Spleen (tissue), 11 donors: ENCODE measurements around the gene NMUR1. TPM values are rescaled to one million over a fixed set of nuclear protein-coding genes. Genes with fewer than 3 reads are reported as not detected.

ENCODE experiments used
- DNase-seq: peaks from one replicate; pipeline ENCODE4 v3.0.0-alpha.2; 2020
- H3K27ac ChIP-seq, 8 donors: fragments of 200-600 bp; sonication (generic) in 7 of 8; 1 replicate in 4 of 8; 2 replicates in 4 of 8; pipeline versions ENCODE4 v1.5.0 to v1.8.0; 2016 to 2021; ENCODE audit warnings: inconsistent platforms in 4 of 8, mild to moderate bottlenecking in 4 of 8, moderate library complexity in 1 of 8
- H3K27me3 ChIP-seq, 7 donors: fragments of 200-600 bp; sonication (generic) in 6 of 7; replicated peaks in 1 of 7; 1 replicate in 4 of 7; 2 replicates in 3 of 7; pipeline versions ENCODE4 v1.5.0 to v1.8.0; 2016 to 2021; ENCODE audit warnings: inconsistent platforms in 3 of 7, mild to moderate bottlenecking in 1 of 7
- H3K36me3 ChIP-seq, 6 donors: fragments of 200-600 bp; sonication (generic) in 5 of 6; 1 replicate in 4 of 6; 2 replicates in 2 of 6; pipeline versions ENCODE4 v1.5.0 to v1.8.0; 2016 to 2021; ENCODE audit warnings: inconsistent platforms in 2 of 6
- H3K4me1 ChIP-seq, 6 donors: fragments of 200-600 bp; sonication (generic) in 5 of 6; 1 replicate in 3 of 6; 2 replicates in 3 of 6; pipeline versions ENCODE4 v1.5.0 to v1.8.0; 2016 to 2021; ENCODE audit warnings: inconsistent platforms in 3 of 6
- H3K4me3 ChIP-seq, 8 donors: fragments of 200-600 bp; sonication (generic) in 7 of 8; 1 replicate in 4 of 8; 2 replicates in 4 of 8; pipeline versions ENCODE4 v1.5.0 to v1.8.0; 2016 to 2021; ENCODE audit warnings: inconsistent platforms in 4 of 8, mild to moderate bottlenecking in 4 of 8, moderate library complexity in 2 of 8
- H3K9me3 ChIP-seq, 8 donors: fragments of 200-600 bp; sonication (generic) in 7 of 8; 1 replicate in 4 of 8; 2 replicates in 4 of 8; pipeline versions ENCODE4 v1.5.0 to v1.8.0; 2016 to 2021; ENCODE audit warnings: inconsistent platforms in 4 of 8
- POLR2A ChIP-seq, 3 donors: fragments of 450-650 bp; IDR thresholded peaks; one replicate each; pipeline ENCODE4 v1.5.1; 2017; ENCODE audit warnings: antibody characterized with exemption in 3 of 3, mild to moderate bottlenecking in 1 of 3
- POLR2AphosphoS5 ChIP-seq, 3 donors: sonication (generic); formaldehyde crosslinking; IDR thresholded peaks; one replicate each; pipeline ENCODE4 v1.5.1; 2017; ENCODE audit warnings: antibody characterized with exemption in 3 of 3
- WGBS, 5 donors: extraction: QIAGEN DNeasy Blood & Tissue Kit in 3 of 5; methylation state at CpG; one replicate each; pipeline versions ENCODE4 v1.1.5 to v1.1.7; 2013 to 2018; 5-methylcytosine and 5-hydroxymethylcytosine counted together
- intact Hi-C: fragments of 100-400 bp; cut with DNase I; formaldehyde crosslinking; loops from one replicate; pipeline ENCODE4 v1.15.0; 2023; ENCODE audit warnings: low total_unique reads
- polyA plus RNA-seq, 3 donors: library from polyadenylated mRNA; stranded (reverse); fragments of 200-250 nt; gene quantifications; one replicate each; pipeline ENCODE4 v1.2.1, GENCODE V29; 2013
- total RNA-seq, 7 donors: library from RNA; depleted of rRNA in 3 of 7; stranded (reverse); fragments of >200 nt in 3 of 7; fragmentation: NEBNext Ultra II Directional in 4 of 7; extraction: Animal tissue kit (Norgen Biotek cat#: 25700) in 4 of 7; gene quantifications; one replicate each; pipeline versions ENCODE4 v1.1.0 to v1.2.1, GENCODE V29; 2016 to 2021
- TF ChIP-seq, protein P1 (sequence below), 11 experiments: fragments of 200-600 bp in 7 of 11; fragments of 450-650 bp in 4 of 11; sonication (generic) in 4 of 11; IDR thresholded peaks in 8 of 11; conservative IDR thresholded peaks in 3 of 11; 1 replicate in 7 of 11; 2 replicates in 4 of 11; pipeline versions ENCODE4 v1.4.0 to v1.8.0; 2016 to 2021; ENCODE audit warnings: antibody characterized with exemption in 11 of 11, inconsistent platforms in 4 of 11, mild to moderate bottlenecking in 1 of 11
- donor health status: healthy with polysubstance abuse.
- donor health status: DM: no; HTN: no; CAD: no; lungs with moderate emphysema.
- donor health status: DM: no; HTN: no; CAD: no.
- donor health status: Bipolar disorder and iron deficiency.
- donor health status: healthy.
- donor health status: DM: no; HTN: no; CAD: no.
- donor health status: DM: yes; HTN: yes; CAD: no.

Gene NMUR1
- total and polyA plus RNA-seq, 10 donors, result 0.32 to 6.2 (median 2.5) TPM

GRCh38 chr2:231486851-231487596, 43.2 kb downstream of the NMUR1 start:
- H3K27me3 ChIP-seq, result no peaks in the 10 kb centered on the region
- intact Hi-C loops, result no loop called here
- peak; percentile 27 for DNase-seq

DNA sequence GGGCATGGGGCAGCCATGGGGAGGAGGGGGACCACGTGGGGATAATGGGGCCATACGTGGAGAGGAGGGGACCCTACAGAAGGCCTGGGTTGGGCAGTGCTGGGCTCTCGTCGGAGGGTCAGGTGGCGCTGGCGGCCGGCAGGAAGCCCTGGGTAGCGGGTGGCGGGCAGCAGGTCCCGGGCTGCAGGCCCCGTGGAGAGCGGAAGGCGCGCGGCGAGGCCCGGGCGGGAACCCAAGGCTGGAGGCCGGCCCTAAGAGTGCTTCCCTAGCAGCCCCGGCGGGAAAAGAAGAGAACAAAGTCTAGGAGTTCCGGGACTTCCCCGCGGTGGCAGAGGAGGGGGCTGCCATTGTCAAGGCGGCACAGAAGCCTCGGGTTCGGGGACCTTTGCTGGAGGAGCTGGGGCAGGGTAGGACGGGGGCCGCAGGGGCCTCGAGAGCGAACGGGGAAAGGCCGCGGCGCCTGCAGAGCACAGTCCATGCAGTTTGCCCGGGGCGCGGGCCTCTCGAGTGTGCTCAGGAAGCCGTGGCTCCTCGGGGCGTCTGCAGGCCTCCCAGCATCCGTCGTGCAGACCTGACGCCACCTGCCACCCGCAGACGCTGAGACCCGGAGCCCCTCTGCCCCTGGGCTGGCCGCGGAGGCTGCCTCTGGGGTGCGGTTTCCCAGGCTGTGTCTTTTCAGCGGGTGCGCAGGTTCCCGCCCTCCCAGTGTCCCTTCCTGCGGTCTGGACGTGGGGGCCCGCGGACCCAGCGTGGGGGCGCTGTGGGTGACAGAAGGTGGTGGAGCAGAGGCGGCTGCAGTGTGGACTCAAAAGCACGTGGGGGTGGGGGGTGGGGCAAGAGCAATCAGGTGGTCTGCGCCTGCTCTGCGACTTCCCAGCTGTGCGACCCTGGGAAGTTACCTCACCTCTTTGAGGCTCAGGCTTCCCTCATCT, 46.6 kb downstream of the NMUR1 start:
- Histone ChIP-seq H3K9me3 (no peaks in the 10 kb centered on the region), H3K4me3 (peak overlapping the region; percentile 16 to 72 (median 48)), H3K27ac (peak overlapping the region; percentile 77 to 91 (median 85)), H3K27me3 (no peaks in the 10 kb centered on the region), H3K36me3 (peaks cover 0 to 11% (median 0%) of the 10 kb centered on the region in 6 donors), H3K4me1 (peaks cover 3 to 28% (median 17%) of the 10 kb centered on the region in 6 donors)
- peak; percentile 88 for DNase-seq
- intact Hi-C loops, result no loop called here
- 26 to 55% (median 47%) methylated on average over 42 to 65 of the region's 65 CpGs for WGBS, 5 donors
- TF ChIP-seq, protein P1, sequence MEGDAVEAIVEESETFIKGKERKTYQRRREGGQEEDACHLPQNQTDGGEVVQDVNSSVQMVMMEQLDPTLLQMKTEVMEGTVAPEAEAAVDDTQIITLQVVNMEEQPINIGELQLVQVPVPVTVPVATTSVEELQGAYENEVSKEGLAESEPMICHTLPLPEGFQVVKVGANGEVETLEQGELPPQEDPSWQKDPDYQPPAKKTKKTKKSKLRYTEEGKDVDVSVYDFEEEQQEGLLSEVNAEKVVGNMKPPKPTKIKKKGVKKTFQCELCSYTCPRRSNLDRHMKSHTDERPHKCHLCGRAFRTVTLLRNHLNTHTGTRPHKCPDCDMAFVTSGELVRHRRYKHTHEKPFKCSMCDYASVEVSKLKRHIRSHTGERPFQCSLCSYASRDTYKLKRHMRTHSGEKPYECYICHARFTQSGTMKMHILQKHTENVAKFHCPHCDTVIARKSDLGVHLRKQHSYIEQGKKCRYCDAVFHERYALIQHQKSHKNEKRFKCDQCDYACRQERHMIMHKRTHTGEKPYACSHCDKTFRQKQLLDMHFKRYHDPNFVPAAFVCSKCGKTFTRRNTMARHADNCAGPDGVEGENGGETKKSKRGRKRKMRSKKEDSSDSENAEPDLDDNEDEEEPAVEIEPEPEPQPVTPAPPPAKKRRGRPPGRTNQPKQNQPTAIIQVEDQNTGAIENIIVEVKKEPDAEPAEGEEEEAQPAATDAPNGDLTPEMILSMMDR (IDR thresholded peaks at IDR 0.05 in 8 of 11, conservative IDR thresholded peaks at IDR 0.05 in 3 of 11), result no peak
- peak in 2 of 3 donors; percentile 43 for TF ChIP-seq POLR2AphosphoS5 (IDR thresholded peaks at IDR 0.05)

More at GRCh38 chr2:231486851-231487596, 43.2 kb downstream of the NMUR1 start:
- WGBS, 5 donors, result 80 to 95% (median 87%) methylated on average over 6 of the region's 6 CpGs
- Histone ChIP-seq H3K36me3 (no peaks in the 10 kb centered on the region), H3K9me3 (no peaks in the 10 kb centered on the region), H3K27ac (no peak overlapping the region), H3K4me1 (peaks cover 3 to 24% (median 17%) of the 10 kb centered on the region in 6 donors), H3K4me3 (no peak overlapping the region)
- TF ChIP-seq, protein P1 (IDR thresholded peaks at IDR 0.05 in 8 of 11, conservative IDR thresholded peaks at IDR 0.05 in 3 of 11), result no peak
- no peak for TF ChIP-seq POLR2A (IDR thresholded peaks at IDR 0.05)
- no peak for TF ChIP-seq POLR2AphosphoS5 (IDR thresholded peaks at IDR 0.05)

GRCh38 chr2:231482806-231483391, 47.3 kb downstream of the NMUR1 start:
- Histone ChIP-seq H3K36me3 (peaks cover 0 to 11% (median 0%) of the 10 kb centered on the region in 6 donors), H3K27me3 (no peaks in the 10 kb centered on the region), H3K27ac (peak overlapping the region; percentile 77 to 91 (median 85)), H3K4me3 (peak overlapping the region; percentile 16 to 72 (median 48)), H3K4me1 (peaks cover 3 to 28% (median 17%) of the 10 kb centered on the region in 6 donors), H3K9me3 (no peaks in the 10 kb centered on the region)
- TF ChIP-seq POLR2AphosphoS5 (IDR thresholded peaks at IDR 0.05) (peak; percentile 72 to 90 (median 83)), POLR2A (IDR thresholded peaks at IDR 0.05) (peak in 1 of 3 donors; percentile 10)
- TF ChIP-seq, protein P1 (IDR thresholded peaks at IDR 0.05 in 8 of 11, conservative IDR thresholded peaks at IDR 0.05 in 3 of 11), result peak; percentile 71 to 96 (median 90)
- intact Hi-C loops, result no loop called here
- WGBS, 5 donors, result 8 to 26% (median 19%) methylated on average over 20 to 36 of the region's 36 CpGs
- peak; percentile 95 for DNase-seq
